HUES48 (cell line): ENCODE results near the gene ZFAND3.
"Not testable (repeated sequence)": the region's sequence is repeated elsewhere in the genome, so short reads cannot be mapped to it uniquely, and the experiment has no call there.

Experiments used
- H3K27ac ChIP-seq: one replicate; pipeline ENCODE4 v1.7.0; 2013; ENCODE audit warnings: low read depth, low read length, inconsistent platforms
- H3K27me3 ChIP-seq: 2 replicates; pipeline ENCODE4 v1.6.1; 2013; ENCODE audit warnings: mild to moderate bottlenecking, low read length; ENCODE audit not compliant: control insufficient read depth, insufficient read depth
- H3K36me3 ChIP-seq: 2 replicates; pipeline ENCODE4 v1.6.1; 2013; ENCODE audit warnings: low read length; ENCODE audit not compliant: control insufficient read depth, insufficient read depth
- H3K4me1 ChIP-seq: 2 replicates; pipeline ENCODE4 v1.6.1; 2013; ENCODE audit warnings: mild to moderate bottlenecking, low read length; ENCODE audit not compliant: control insufficient read depth, insufficient read depth
- H3K4me3 ChIP-seq: 2 replicates; pipeline ENCODE4 v1.5.1; 2013; ENCODE audit warnings: mild to moderate bottlenecking, low read depth, low read length
- H3K9ac ChIP-seq: 2 replicates; pipeline ENCODE4 v1.6.1; 2013; ENCODE audit warnings: mild to moderate bottlenecking, low read depth, low read length, moderate library complexity
- H3K9me3 ChIP-seq: 2 replicates; pipeline ENCODE4 v1.6.1; 2013; ENCODE audit warnings: low read length; ENCODE audit not compliant: control insufficient read depth, insufficient read depth

The ZFAND3 gene

DNA sequence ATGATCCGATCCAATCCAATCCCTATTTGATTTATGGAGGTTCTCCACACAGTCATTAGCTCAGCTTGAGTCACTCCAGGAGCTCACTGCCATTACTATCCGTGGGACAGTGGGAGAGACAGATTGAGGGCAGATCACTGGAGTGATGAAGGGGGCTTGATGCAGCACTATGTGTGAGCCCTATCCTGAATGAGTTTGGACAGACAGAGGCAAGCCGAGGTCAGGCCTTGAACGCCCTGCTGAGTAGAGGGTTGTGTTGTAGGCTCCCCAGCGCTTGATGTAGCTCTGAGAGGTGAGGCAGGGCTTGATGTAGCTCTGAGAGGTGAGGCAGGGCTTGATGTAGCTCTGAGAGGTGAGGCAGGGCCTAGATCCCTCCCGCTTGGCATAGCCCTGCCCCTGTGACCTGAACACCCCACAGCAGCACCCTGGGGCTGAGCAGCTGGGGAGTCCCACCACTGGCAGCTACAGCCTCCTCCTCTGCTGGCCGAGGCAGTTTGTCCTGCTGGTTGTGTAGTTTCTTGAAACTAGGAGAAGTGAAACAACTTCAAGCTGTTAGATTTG is 58.7 kb downstream of the ZFAND3 start:
- peaks cover 34% of the 10 kb centered on the region for H3K4me1 ChIP-seq
- no peak overlapping the region for H3K27ac ChIP-seq
- no peak overlapping the region for H3K9ac ChIP-seq
- H3K9me3 ChIP-seq = no peaks in the 10 kb centered on the region
- H3K4me3 ChIP-seq = no peak overlapping the region
- H3K36me3 ChIP-seq = no peaks in the 10 kb centered on the region
- H3K27me3 ChIP-seq = no peaks in the 10 kb centered on the region

DNA sequence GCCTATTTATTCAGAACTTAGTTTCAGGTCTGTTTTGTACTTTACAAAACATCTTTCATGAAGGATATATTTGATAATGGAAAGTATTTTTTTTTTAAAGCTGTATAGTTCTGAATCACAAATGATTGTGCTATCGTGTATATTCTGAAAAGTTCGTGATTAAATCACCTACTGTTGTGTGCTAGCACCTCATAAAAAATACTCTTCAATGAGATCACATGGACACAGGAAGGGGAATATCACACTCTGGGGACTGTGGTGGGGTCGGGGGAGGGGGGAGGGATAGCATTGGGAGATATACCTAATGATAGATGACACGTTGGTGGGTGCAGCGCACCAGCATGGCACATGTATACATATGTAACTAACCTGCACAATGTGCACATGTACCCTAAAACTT is 61.1 kb downstream of the ZFAND3 start:
- H3K27ac ChIP-seq, H3K9ac ChIP-seq, H3K4me3 ChIP-seq, H3K9me3 ChIP-seq, H3K27me3 ChIP-seq, H3K36me3 ChIP-seq: not testable (repeated sequence)
- H3K4me1 ChIP-seq = peaks cover 34% of the 10 kb centered on the region

DNA sequence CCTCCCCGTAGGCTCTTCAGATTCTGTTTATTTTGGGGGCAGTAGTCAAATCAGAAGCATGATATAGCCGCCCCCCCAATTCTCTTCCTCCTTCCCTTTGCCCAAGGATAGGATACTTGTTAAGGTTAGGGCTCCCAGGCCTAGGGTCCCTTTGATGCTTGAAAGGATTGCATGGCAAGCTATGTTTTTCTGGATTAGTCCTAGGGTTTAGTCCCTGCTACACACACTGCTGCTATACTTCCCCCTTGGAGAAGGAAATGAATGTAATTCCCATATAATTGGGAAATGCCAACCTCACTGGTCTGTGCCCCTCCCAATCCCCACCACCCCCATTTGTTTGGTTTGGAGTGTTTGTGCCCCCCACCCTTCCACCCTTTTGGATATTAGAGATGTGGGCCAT is 62.8 kb downstream of the ZFAND3 start:
- Histone ChIP-seq H3K36me3 (no peaks in the 10 kb centered on the region), H3K27ac (peak overlapping the region; percentile 69), H3K9me3 (no peaks in the 10 kb centered on the region), H3K9ac (no peak overlapping the region), H3K27me3 (no peaks in the 10 kb centered on the region), H3K4me1 (peaks cover 25% of the 10 kb centered on the region), H3K4me3 (no peak overlapping the region)

DNA sequence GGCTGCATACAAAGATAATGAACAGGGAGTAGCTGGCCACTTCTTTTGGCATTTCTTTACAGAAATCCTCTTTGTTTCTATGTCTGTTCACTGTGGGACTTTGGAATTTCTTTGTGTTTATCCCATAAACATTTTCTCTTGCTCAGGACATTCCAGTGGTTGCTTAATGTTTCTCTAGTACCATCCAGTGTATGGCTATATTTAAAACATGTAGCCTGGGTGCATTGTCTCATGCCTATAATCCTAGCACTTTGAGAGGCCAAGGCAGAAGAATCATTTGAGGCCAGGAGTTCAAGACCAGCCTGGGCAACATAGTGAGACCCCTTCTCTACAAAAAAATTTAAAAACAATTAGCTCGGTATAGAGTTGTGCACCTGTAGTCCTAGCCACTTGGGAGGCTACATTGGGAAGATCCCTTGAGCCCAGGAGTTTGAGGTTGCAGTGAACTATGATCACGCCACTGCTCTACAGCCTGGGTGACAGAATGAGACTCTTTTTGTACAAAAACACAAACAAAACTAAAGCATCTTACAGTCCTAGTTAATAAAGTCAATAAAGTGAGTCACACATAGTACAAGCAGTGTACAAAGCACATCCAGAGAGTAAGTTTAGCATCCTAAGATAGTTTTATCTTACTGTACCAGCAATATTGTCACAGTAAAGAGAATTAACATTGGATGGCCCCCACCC is 63.3 kb downstream of the ZFAND3 start:
- Histone ChIP-seq H3K27me3 (no peaks in the 10 kb centered on the region), H3K9me3 (no peaks in the 10 kb centered on the region), H3K4me3 (no peak overlapping the region), H3K4me1 (peaks cover 25% of the 10 kb centered on the region), H3K9ac (no peak overlapping the region), H3K27ac (no peak overlapping the region), H3K36me3 (no peaks in the 10 kb centered on the region)

DNA sequence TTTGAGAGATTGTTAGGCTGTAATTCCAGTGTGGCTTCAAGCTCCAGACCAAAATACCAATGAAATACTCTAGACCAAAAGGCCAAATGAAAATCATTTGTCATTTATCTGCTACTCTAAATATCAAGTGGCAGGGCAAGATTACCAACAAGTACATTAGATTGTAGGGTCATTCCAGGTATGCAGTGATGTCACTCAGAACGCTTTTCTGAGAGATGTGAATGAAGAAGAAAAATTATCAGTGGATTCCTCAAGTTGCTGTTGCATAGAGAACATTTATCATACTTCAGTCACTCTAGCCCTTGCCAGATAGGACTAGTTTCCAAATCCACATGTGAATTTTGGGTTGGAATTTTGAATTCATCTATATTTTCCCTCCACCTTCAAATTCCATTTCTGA is 65.0 kb downstream of the ZFAND3 start:
- H3K27ac ChIP-seq = no peak overlapping the region
- no peak overlapping the region for H3K9ac ChIP-seq
- H3K36me3 ChIP-seq = no peaks in the 10 kb centered on the region
- no peaks in the 10 kb centered on the region for H3K9me3 ChIP-seq
- H3K27me3 ChIP-seq = no peaks in the 10 kb centered on the region
- peaks cover 24% of the 10 kb centered on the region for H3K4me1 ChIP-seq
- H3K4me3 ChIP-seq = no peak overlapping the region

DNA sequence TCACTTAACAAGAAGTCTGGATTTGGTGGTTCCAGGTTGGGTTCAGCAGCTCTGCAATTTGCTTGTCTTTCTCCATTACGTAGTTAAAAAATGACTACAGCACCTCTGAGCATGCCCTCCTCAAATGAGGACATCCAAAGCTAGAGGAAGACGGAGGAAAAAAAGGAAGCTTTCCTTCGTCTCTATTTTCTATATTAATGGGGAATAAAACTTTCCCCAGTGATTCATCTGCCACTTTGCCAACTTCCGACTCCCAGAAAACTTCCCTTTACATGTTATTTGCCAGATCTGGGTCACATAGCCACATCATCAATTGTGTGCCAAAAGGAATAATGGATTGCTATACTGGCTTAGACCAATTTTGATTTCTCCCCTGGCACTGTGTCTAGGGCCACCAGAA is 69.5 kb downstream of the ZFAND3 start:
- Histone ChIP-seq H3K27me3 (no peaks in the 10 kb centered on the region), H3K4me1 (no peaks in the 10 kb centered on the region), H3K9me3 (no peaks in the 10 kb centered on the region), H3K36me3 (no peaks in the 10 kb centered on the region), H3K4me3 (no peak overlapping the region), H3K9ac (no peak overlapping the region), H3K27ac (no peak overlapping the region)

DNA sequence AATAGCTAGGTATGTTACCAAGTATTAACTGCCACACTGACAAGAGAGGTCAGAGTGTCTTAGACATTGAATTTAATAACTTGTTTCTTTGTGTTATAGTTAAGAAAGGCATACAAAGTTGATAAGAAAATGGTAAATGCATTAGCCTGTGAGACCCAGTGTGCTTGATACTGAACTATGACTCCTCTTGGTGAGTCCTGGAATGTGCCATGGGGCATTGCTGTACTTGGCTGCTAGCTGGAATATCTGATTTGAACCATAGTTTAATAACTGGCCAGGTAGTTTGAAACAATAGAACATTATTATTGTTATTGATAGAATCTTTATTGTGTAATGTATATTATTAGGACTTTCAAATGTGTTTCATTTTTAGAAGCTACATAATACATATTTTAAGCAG is 70.0 kb downstream of the ZFAND3 start:
- H3K27me3 ChIP-seq = no peaks in the 10 kb centered on the region
- no peak overlapping the region for H3K9ac ChIP-seq
- no peaks in the 10 kb centered on the region for H3K36me3 ChIP-seq
- H3K4me1 ChIP-seq = no peaks in the 10 kb centered on the region
- H3K4me3 ChIP-seq = no peak overlapping the region
- no peak overlapping the region for H3K27ac ChIP-seq
- no peaks in the 10 kb centered on the region for H3K9me3 ChIP-seq

DNA sequence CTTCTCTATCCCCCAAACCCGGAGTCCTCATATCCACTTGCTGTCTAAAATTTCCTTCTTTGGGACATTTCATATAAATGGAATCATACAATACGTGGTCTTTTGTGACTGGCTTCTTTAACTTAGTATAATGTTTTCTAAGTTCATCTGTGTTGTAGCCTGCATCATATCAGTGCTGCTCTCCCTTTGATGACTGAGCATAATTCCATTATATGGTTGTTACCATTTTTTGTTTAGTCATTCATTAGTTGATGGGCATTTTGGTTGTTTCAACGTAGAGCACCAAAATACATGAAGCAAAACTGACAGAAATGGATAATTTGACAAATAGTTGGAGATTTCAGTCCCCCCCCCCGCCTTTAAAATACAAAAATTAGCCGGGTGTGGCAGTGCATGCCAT is 71.5 kb downstream of the ZFAND3 start:
- Histone ChIP-seq H3K9me3 (no peaks in the 10 kb centered on the region), H3K4me3 (no peak overlapping the region), H3K27me3 (no peaks in the 10 kb centered on the region), H3K36me3 (no peaks in the 10 kb centered on the region), H3K27ac (no peak overlapping the region), H3K4me1 (peaks cover 3% of the 10 kb centered on the region; the same call in 1 of the 2 replicates), H3K9ac (no peak overlapping the region)

DNA sequence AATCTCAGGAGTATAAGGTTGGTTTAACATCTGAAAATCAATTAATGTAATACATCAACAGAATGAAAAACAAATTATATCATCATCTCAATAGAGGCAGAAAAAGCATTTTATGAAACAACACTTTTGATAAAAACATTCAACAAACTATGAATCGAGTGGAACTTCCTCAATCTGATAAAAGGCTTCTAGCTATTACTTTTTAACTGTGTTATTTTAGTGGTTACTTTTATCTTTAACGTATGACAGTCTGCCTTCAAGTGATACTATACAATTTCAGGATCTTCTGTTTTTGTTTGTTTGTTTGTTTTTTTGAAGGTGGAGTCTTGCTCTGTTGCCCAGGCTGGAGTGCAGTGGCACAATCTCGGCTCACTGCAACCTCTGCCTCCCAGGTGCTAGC is 73.7 kb downstream of the ZFAND3 start:
- Histone ChIP-seq H3K4me3 (no peak overlapping the region), H3K27ac (no peak overlapping the region), H3K9ac (no peak overlapping the region), H3K36me3 (no peaks in the 10 kb centered on the region), H3K9me3 (no peaks in the 10 kb centered on the region), H3K4me1 (peaks cover 18% of the 10 kb centered on the region; the same call in 1 of the 2 replicates), H3K27me3 (no peaks in the 10 kb centered on the region)

DNA sequence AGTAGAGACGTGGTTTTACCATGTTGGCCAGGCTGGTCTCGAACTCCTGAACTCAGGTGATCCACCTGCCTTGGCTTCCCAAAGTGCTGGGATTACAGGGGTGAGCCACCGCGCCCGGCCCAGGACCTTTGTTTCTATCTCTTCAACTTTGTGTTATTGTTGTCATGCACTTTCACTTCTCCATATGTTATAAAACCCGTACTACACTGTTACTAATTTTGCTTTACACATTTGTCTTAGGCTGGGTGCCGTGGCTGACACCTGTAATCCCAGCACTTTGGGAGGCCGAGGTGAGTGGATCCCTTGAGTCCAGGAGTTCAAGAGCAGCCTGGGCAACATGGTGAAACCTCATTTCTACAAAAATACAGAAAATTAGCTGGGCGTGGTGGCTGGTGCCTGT is 74.2 kb downstream of the ZFAND3 start:
- not testable (repeated sequence) for H3K27ac ChIP-seq, H3K27me3 ChIP-seq, H3K4me3 ChIP-seq, H3K9me3 ChIP-seq, H3K9ac ChIP-seq, H3K36me3 ChIP-seq
- peaks cover 18% of the 10 kb centered on the region; the same call in 1 of the 2 replicates for H3K4me1 ChIP-seq

DNA sequence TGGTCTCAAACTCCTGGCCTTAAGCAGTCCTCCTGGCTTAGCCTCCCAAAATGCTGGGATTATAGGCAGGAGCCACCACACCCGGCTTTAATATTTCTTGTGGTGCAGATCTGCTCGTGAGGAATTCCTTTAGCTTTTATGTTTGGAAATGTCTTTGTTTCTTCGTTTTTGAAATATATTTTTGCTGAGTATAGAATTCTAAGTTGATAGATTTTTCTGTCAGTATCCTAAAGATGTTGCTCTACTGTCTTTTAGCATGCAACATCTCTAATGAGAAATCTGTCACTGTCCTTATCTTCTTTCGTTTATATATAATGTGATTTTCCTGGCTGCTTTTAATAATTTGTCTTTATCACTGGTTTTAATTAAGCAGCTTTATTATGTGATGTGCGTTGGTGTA is 75.1 kb downstream of the ZFAND3 start:
- no peaks in the 10 kb centered on the region for H3K27me3 ChIP-seq
- no peaks in the 10 kb centered on the region for H3K9me3 ChIP-seq
- no peak overlapping the region for H3K9ac ChIP-seq
- no peaks in the 10 kb centered on the region for H3K36me3 ChIP-seq
- H3K4me3 ChIP-seq = no peak overlapping the region
- H3K27ac ChIP-seq = no peak overlapping the region
- peaks cover 18% of the 10 kb centered on the region; the same call in 1 of the 2 replicates for H3K4me1 ChIP-seq
